ENCODE results near the gene RHOB. TPM values are rescaled to one million over a fixed set of nuclear protein-coding genes. Genes with fewer than 3 reads are reported as not detected.
A peak's percentile ranks its signal among the peaks of the same experiment; 100 is the strongest.

The RHOB gene
- total and polyA plus RNA-seq, 7 donors, result 111 to 669 (median 194) TPM

- H3K4me1 ChIP-seq, result peaks cover 14% of the 10 kb centered on the region
- peaks cover 0 to 14% of the 10 kb centered on the region in 2 donors for H3K36me3 ChIP-seq (ENCODE audit: insufficient read depth in 1 of 2, low read depth in 1 of 2)
- no peaks in the 10 kb centered on the region for H3K9me3 ChIP-seq
- 89 to 94% (median 93%) methylated on average over 7 of the region's 7 CpGs for WGBS, 3 donors
- H3K4me3 ChIP-seq, result no peak overlapping the region
- intact Hi-C loops (cut with DNase I), result loop anchor here in 1 of 2 donors (2.0 kb wide), 1 partner anchor 83 kb away; no protein-coding TSS in a partner anchor
- H3K27ac ChIP-seq, result peak overlapping the region; percentile 99
- ATAC-seq (no peak), DNase-seq (no peak)
- TF ChIP-seq CTCF (IDR thresholded peaks at IDR 0.05), result no peak
- H3K27me3 ChIP-seq (ENCODE audit: insufficient read depth in 3 of 3, low read length in 2 of 3), result no peaks in the 10 kb centered on the region
Measured at GRCh38 chr2:20451761-20452499, 5.1 kb downstream of the RHOB start.

GRCh38 chr2:20452551-20452950 lies 5.7 kb downstream of the RHOB start:
- 65 to 76% (median 65%) methylated on average over 4 of the region's 4 CpGs for WGBS, 3 donors
- H3K36me3 ChIP-seq (ENCODE audit: insufficient read depth in 1 of 2, low read depth in 1 of 2), result peaks cover 0 to 14% of the 10 kb centered on the region in 2 donors
- H3K27me3 ChIP-seq (ENCODE audit: insufficient read depth in 3 of 3, low read length in 2 of 3), result no peaks in the 10 kb centered on the region
- DNase-seq, result no peak
- H3K4me1 ChIP-seq, result peaks cover 14% of the 10 kb centered on the region
- TF ChIP-seq CTCF (IDR thresholded peaks at IDR 0.05), result no peak
- ATAC-seq, result no peak
- H3K9me3 ChIP-seq, result no peaks in the 10 kb centered on the region
- intact Hi-C loops (cut with DNase I), result no loop called here
- H3K4me3 ChIP-seq, result no peak overlapping the region
- H3K27ac ChIP-seq, result no peak overlapping the region

- TF ChIP-seq CTCF (IDR thresholded peaks at IDR 0.05), result no peak
- ATAC-seq (no peak), DNase-seq (no peak)
- no peaks in the 10 kb centered on the region for H3K9me3 ChIP-seq
- no peaks in the 10 kb centered on the region for H3K27me3 ChIP-seq (ENCODE audit: insufficient read depth in 3 of 3, low read length in 2 of 3)
- H3K4me1 ChIP-seq, result peaks cover 14% of the 10 kb centered on the region
- H3K4me3 ChIP-seq, result no peak overlapping the region
- H3K36me3 ChIP-seq (ENCODE audit: insufficient read depth in 1 of 2, low read depth in 1 of 2), result peaks cover 0 to 10% of the 10 kb centered on the region in 2 donors
- intact Hi-C loops (cut with DNase I), result no loop called here
- no peak overlapping the region for H3K27ac ChIP-seq
- whole genome bisulfite sequencing, 3 donors, result 98 to 100% (median 99%) methylated on average over 3 of the region's 3 CpGs
Measured at GRCh38 chr2:20453087-20453486, 6.2 kb downstream of the RHOB start.

- H3K4me1 ChIP-seq, result peaks cover 14% of the 10 kb centered on the region
- 96 to 97% (median 96%) methylated on average over 7 of the region's 7 CpGs for WGBS, 3 donors
- DNase-seq, result no peak
Measured at GRCh38 chr2:20454036-20454981, 7.4 kb downstream of the RHOB start.

More at GRCh38 chr2:20454036-20454981, 7.4 kb downstream of the RHOB start:
- no peak for ATAC-seq
- no peak for TF ChIP-seq CTCF (IDR thresholded peaks at IDR 0.05)
- H3K36me3 ChIP-seq (ENCODE audit: insufficient read depth in 1 of 2, low read depth in 1 of 2), result no peaks in the 10 kb centered on the region
- no peaks in the 10 kb centered on the region for H3K9me3 ChIP-seq
- no peak overlapping the region for H3K4me3 ChIP-seq
- H3K27me3 ChIP-seq (ENCODE audit: insufficient read depth in 3 of 3, low read length in 2 of 3), result no peaks in the 10 kb centered on the region
- no peak overlapping the region for H3K27ac ChIP-seq
- intact Hi-C loops (cut with DNase I), result no loop called here

Measured in psoas muscle (tissue), 8 donors.